Measurements from ENCODE around the gene CNOT8.

DNA sequence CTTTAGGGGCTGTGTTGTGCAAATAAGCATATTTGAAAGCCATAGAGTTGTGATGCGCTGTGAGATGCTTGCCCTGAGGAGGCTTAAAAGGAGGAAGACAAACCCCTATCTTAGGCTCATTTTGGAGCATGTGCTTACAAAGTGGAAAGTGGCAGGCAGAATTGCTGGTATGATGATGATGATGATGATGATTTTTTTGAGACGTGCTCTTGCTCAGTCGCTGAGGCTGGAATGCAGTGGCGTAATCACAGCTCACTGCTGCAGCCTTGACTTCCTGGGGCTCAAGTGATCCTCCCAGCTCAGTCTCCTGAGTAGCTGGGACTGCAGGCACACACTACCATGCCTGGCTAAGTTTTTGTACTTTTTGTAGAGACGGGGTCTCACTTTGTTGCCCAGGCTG lies 1.7 kb downstream of the CNOT8 start:
- no peak for TF ChIP-seq CTCF (IDR thresholded peaks at IDR 0.05)
- TF ChIP-seq POLR2A (IDR thresholded peaks at IDR 0.05): no peak

Data from uterus (tissue), 2 donors.